Transverse colon (tissue), 4 donors: Measurements from ENCODE around the gene SFXN4.

Source experiments
- POLR2A ChIP-seq: fragments of 450-650 bp; IDR thresholded peaks from one replicate; pipeline ENCODE4 v1.6.1; 2016; ENCODE audit warnings: antibody characterized with exemption, mild to moderate bottlenecking, moderate library complexity
- POLR2AphosphoS5 ChIP-seq, 3 donors: sonication (generic); formaldehyde crosslinking; IDR thresholded peaks; one replicate each; pipeline ENCODE4 v1.6.1; 2016; ENCODE audit warnings: antibody characterized with exemption in 3 of 3
- TF ChIP-seq, protein P1 (sequence below), 5 experiments: fragments of 200-600 bp in 3 of 5; fragments of 450-650 bp in 2 of 5; sonication (generic) in 3 of 5; IDR thresholded peaks; 1 replicate in 2 of 5; 2 replicates in 3 of 5; pipeline ENCODE4 v1.5.1; 2016 to 2017; ENCODE audit warnings: antibody characterized with exemption in 5 of 5, inconsistent platforms in 3 of 5, mild to moderate bottlenecking in 2 of 5, moderate library complexity in 1 of 5

DNA sequence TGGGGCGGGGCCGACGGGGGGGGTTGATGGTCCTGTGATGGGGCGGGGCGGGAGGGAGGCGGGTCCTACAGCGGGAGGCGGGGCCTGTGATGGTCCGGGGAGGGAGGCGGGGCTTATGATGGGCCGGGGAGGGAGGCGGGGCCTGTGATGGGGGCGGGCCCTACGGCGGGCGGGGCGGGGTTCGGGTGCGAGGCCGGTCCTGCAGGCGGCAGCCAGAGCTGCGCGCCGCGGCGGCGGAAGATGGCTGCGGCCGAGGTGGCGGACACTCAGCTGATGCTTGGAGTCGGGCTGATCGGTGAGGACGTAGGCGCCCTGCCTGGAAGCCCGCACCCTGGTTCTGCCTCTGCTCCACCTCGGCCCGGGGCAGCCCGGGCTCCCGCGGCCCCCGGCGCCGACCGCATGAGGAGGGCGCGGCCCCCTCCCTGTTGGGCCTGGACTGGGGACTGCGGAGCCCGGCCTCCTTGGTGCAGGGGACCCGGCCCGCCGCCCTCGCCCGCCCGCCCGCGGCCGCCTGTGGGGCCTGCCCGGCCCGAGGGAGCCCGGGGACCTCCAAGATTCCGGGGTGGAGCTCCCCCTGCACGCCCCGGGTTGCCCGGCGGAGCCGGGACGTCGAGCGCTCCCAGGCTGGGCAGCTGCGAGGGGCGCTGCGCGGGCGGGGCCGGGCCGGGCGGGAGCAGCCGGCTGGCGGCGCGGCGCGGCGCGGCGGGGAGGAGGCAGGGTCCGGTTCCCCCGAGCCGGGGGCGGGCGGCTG lies 61.4 kb downstream of the SFXN4 start, which contains the start of gene DENND10:
- TF ChIP-seq, protein P1, sequence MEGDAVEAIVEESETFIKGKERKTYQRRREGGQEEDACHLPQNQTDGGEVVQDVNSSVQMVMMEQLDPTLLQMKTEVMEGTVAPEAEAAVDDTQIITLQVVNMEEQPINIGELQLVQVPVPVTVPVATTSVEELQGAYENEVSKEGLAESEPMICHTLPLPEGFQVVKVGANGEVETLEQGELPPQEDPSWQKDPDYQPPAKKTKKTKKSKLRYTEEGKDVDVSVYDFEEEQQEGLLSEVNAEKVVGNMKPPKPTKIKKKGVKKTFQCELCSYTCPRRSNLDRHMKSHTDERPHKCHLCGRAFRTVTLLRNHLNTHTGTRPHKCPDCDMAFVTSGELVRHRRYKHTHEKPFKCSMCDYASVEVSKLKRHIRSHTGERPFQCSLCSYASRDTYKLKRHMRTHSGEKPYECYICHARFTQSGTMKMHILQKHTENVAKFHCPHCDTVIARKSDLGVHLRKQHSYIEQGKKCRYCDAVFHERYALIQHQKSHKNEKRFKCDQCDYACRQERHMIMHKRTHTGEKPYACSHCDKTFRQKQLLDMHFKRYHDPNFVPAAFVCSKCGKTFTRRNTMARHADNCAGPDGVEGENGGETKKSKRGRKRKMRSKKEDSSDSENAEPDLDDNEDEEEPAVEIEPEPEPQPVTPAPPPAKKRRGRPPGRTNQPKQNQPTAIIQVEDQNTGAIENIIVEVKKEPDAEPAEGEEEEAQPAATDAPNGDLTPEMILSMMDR (IDR thresholded peaks at IDR 0.05) = peak in 1 of 5 experiments; percentile 25
- peak; percentile 88 for TF ChIP-seq POLR2A
- peak; percentile 91 to 95 (median 94) for TF ChIP-seq POLR2AphosphoS5 (IDR thresholded peaks at IDR 0.05)
